LHCN-M2 (cell line): ENCODE results near the gene PTER. TPM values are rescaled to one million over a fixed set of nuclear protein-coding genes. Genes with fewer than 3 reads are reported as not detected.
A peak's percentile ranks its signal among the peaks of the same experiment; 100 is the strongest.

Experiments
- DNase-seq: peaks from one replicate; pipeline ENCODE4 v3.0.0-alpha.2; 2012; ENCODE audit warnings: low read depth
- total RNA-seq: library from RNA; depleted of rRNA; stranded (reverse); fragments of >200 nt; gene quantifications from 2 replicates; pipeline ENCODE4 v1.2.3, GENCODE V29; 2014; rRNA removed

Gene PTER
- total RNA-seq, 1 experiment from 2014 or later, result 8.7 TPM

GRCh38 chr10:16536155-16536554 is 99.3 kb downstream of the PTER start:
- no peak for DNase-seq

- no peak for DNase-seq
Observed at GRCh38 chr10:16544099-16544498, 107.3 kb downstream of the PTER start.

GRCh38 chr10:16544591-16544990 is 107.8 kb downstream of the PTER start:
- DNase-seq, result no peak

GRCh38 chr10:16545116-16545736 is 108.4 kb downstream of the PTER start:
- DNase-seq, result peak; percentile 26

GRCh38 chr10:16547973-16548372 is 111.2 kb downstream of the PTER start:
- no peak for DNase-seq

- no peak for DNase-seq
Observed at GRCh38 chr10:16559236-16559773, 122.5 kb downstream of the PTER start.

GRCh38 chr10:16562891-16563290 is 126.1 kb downstream of the PTER start:
- no peak for DNase-seq

Other genes with a start within 250 kb of the PTER start
- gene C1QL3, start 84.9 kb downstream of the PTER start, total RNA-seq, result not detected in 2 replicates